GM13977 (cell line): Measurements from ENCODE around the gene GLT6D1.

Experiments used
- DNase-seq: peaks from one replicate; pipeline ENCODE4 v3.0.0; 2012; ENCODE audit warnings: low spot score
- CTCF ChIP-seq: IDR thresholded peaks from 2 replicates; pipeline ENCODE4 v1.5.1; 2012; ENCODE audit warnings: mild to moderate bottlenecking, control low read depth; ENCODE audit not compliant: insufficient read depth; ENCODE audit errors: extremely low read depth, missing control alignments
- in situ Hi-C: fragments of 300-500 bp; cut with MboI; formaldehyde crosslinking; loops from one replicate; pipeline ENCODE4 v1.12.0; 2022; ENCODE audit warnings: low sequenced_read_pairs, low pct_unique_long_range_greater_than_20kb, mixed read lengths, inconsistent platforms; ENCODE audit not compliant: unreplicated experiment

Gene GLT6D1

GRCh38 chr9:135610290-135611141, 28.8 kb downstream of the GLT6D1 start:
- no peak for DNase-seq
- in situ Hi-C loops: no loop called here
- TF ChIP-seq CTCF: no peak

DNA sequence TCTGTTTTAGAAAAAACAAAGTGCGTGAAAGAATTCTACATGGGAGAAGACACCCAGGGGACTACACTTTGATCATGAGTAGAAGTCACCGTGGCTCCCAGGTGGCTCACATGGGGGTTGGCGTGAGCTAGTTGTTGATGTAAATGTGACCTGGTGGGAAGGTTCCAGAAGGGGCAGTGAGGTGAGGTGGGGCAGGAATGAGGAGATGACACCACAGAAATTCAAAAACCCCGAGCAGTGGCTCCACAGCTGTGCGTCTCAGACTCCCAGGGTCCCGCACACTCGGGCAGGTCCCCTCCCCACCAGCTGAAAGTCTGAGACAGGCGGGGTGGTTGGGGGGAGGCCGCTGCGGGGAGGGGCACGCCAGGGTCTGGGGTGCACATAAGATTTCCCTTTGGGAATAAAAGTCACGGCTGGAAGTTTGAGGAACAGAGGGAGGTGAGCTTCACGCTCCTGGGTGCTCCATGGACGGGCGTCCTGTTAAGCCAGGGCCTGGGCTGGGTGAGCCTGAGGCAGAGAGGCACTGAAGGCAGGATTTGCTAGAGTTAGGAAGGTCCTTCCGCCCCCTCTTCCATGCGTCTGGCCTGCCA, 29.9 kb downstream of the GLT6D1 start:
- in situ Hi-C loops: no loop called here
- no peak for DNase-seq
- no peak for TF ChIP-seq CTCF

DNA sequence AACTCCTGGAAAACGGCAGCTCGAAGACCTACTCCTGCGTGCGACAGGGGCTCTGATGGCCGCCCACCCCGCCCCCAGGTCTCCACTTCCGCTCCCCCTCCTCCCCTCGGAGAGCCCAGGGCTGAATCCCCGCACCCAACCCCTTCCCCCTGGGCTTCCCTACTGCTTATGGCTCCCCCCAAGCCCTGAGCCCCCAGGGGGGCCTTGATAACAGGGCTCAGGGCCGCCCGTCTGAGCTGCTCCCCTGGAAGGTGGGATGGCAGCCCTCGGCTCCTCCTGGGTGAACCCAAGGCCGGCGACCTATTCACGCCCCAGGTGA, 30.4 kb downstream of the GLT6D1 start:
- TF ChIP-seq CTCF: no peak
- in situ Hi-C loops: no loop called here
- no peak for DNase-seq

- TF ChIP-seq CTCF: no peak
- no peak for DNase-seq
- in situ Hi-C loops: no loop called here
Observed at GRCh38 chr9:135608294-135608998, 30.9 kb downstream of the GLT6D1 start.

DNA sequence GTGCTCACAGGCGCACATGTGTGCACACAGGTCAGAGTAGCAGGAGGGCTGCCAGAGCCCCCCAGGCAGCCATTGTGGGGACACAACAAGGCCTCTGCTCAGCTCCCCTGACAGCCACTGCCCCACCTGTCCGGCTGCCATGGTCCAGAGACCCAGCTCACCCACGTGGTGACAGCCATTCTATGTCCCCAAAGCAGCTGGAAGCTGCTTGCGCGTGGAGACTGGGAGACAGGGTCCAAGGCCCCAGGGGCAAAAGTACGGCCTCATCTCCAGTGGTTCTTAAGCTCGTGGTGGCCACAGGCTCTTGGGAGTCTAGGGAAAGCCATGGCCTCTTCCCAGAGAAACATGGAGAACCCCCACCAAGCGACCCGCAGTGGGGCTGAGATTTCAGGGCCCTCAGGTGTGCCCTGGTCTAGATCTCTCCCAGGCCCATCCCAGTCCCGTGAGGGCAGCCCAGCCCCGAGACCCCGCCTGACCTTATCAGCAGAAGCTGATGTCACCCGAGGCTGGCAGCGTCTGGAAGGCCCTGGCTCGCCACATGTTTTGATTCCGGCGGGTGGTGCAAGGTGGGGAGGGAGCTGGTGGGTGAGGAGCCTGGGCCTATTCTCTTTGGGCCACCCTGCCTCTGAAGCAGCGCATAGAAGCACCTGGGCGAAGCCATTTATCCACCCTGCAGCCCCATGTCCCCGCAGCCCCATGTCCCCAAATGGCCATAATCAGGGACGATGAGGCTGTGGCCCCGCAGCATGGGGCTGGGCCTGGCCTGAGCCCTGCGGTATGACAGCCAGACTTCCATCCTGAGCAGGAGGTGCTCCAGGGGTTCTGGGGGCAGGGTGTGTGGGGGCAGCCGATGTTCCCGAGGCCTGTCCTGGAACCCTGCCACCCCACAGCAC, 31.7 kb downstream of the GLT6D1 start:
- in situ Hi-C loops: no loop called here
- DNase-seq: no peak
- no peak for TF ChIP-seq CTCF

DNA sequence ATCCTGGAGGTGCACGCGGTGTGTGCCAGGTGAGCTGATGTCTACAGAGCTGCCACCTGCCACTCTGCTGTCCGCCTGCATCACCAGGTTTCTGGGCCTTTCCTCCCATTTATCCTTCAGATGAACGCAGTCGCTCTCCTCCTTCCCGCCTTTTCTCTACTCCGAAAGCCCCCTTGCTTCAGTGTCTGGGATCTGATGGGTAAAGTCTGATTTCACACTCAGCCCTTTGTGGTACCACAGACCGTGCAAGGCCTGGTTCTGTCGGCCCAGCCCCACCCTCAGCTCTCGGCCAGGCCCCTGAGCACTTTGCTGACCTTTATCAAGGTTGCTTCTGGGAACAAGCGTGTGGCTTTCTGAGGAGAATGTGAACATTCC, 32.5 kb downstream of the GLT6D1 start:
- no peak for TF ChIP-seq CTCF
- in situ Hi-C loops: no loop called here
- no peak for DNase-seq
